ENCODE results near the gene EGFL7.
A peak's percentile ranks its signal among the peaks of the same experiment; 100 is the strongest.

Gene EGFL7

DNA sequence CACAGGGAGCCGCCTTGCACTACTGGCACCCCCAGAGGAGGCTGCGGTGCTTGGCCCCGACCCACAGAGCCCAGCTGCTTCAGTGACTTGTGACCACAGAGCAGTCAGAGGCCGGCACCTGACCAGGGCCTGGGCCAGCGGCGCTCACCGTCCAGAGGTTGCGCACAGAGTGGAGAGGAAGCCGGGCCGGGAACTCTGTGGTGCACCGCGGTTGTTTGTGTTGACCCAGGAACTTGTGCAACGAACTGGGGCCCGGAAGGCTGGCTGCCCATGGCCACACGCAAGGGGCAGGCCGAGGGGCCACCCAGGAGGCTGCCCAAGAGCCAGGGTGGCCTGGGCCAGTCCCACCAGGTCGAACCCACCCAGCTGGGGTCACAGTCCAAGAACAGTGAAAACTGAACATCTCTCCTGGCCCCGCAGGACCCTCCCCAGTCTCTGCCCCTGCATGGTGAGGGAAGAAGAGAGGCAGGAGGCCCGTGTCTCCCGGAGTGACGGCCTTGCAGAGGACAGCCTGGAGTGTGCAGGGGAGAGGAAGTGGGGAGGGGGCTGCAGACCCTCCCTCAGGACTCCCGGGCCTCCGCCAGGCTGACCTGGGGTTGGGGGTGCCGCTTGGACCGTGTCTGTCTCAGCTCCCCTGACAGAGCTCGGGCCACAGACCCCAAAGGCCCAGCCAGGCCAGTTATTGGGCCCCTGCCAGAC, 42.8 kb upstream of the EGFL7 start:
- H3K4me1 ChIP-seq (ENCODE audit: control insufficient read depth, insufficient read depth, low read length): peaks cover 17% of the 10 kb centered on the region
- H3K4me3 ChIP-seq (ENCODE audit: low read length): no peak overlapping the region
- no peaks in the 10 kb centered on the region for H3K9me3 ChIP-seq (ENCODE audit: control insufficient read depth, low read length)
- H3K27me3 ChIP-seq (ENCODE audit: control insufficient read depth, insufficient read depth, low read length): peaks cover 27% of the 10 kb centered on the region
- H3K36me3 ChIP-seq (ENCODE audit: control insufficient read depth, insufficient read depth, low read length): no peaks in the 10 kb centered on the region
- no peak overlapping the region for H3K9ac ChIP-seq (ENCODE audit: low read length)

DNA sequence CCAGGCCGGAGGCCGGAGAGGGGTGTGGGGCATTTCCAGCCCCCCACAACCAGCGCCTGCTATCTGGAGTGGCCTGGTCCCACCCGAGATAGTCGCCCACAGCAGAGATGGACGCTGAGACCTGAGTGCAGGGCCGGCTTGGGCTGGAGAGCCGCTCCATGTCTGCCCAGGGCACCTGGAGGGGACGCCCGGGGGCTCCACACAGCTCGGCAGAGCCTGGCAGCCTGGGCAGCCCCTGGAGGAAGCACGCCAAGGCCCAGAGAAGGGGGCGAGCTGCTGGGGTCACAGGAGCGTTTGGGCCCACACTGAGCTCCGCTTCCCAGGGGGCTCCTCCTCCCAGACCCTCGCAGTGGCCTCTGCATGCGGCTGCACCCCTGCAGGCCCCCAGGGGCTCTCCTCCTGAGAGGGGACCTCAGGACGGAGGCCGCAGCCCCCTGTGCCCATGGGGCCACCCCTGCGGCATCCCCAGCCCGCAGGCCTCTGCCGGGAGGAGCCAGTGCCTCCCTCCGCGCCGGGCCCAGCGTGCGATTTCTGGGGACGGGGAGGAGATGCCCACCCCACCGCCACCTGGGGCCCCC, 42.2 kb upstream of the EGFL7 start:
- peaks cover 20% of the 10 kb centered on the region for H3K4me1 ChIP-seq (ENCODE audit: control insufficient read depth, insufficient read depth, low read length)
- no peak overlapping the region for H3K4me3 ChIP-seq (ENCODE audit: low read length)
- no peak overlapping the region for H3K9ac ChIP-seq (ENCODE audit: low read length)
- no peaks in the 10 kb centered on the region for H3K36me3 ChIP-seq (ENCODE audit: control insufficient read depth, insufficient read depth, low read length)
- no peaks in the 10 kb centered on the region for H3K9me3 ChIP-seq (ENCODE audit: control insufficient read depth, low read length)
- peaks cover 27% of the 10 kb centered on the region for H3K27me3 ChIP-seq (ENCODE audit: control insufficient read depth, insufficient read depth, low read length)

DNA sequence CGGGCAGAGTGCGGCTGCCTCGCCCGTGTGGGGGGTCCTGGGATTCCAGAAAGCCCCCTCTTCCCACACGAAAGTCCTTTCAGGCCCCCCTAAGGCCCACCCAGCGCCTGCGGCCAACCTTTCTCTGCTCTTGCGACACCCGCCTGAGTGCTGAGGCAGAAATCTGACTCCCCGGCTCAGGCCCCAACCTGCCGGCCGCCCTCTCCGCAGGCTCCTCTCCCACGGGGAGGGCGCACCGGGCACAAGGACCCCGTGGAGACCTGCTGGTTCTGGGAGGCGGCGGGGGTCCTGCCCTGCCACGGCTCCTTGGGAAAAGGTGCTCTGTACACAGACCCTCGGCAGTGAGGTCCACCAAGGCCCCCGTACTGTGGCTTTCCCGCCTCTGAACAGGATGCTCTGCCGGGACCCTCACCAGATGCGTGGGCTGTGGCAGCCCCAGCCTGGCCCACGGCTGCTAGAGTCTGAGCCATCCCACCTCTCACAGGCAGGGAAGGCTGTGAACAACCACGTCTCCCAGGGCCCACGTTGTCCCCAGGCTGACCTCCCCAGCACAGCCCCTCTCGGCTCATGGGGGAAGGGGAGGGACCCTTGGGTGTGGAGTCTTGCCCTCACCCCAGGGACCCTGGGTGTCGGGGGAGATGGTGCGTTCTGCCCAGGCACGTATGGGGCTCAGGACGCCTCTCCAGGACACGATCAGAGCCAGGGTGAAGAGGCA, 41.5 kb upstream of the EGFL7 start:
- Histone ChIP-seq H3K27me3 (ENCODE audit: control insufficient read depth, insufficient read depth, low read length) (peaks cover 27% of the 10 kb centered on the region), H3K4me3 (ENCODE audit: low read length) (no peak overlapping the region), H3K36me3 (ENCODE audit: control insufficient read depth, insufficient read depth, low read length) (no peaks in the 10 kb centered on the region), H3K9me3 (ENCODE audit: control insufficient read depth, low read length) (no peaks in the 10 kb centered on the region), H3K9ac (ENCODE audit: low read length) (no peak overlapping the region), H3K4me1 (ENCODE audit: control insufficient read depth, insufficient read depth, low read length) (peaks cover 27% of the 10 kb centered on the region)

DNA sequence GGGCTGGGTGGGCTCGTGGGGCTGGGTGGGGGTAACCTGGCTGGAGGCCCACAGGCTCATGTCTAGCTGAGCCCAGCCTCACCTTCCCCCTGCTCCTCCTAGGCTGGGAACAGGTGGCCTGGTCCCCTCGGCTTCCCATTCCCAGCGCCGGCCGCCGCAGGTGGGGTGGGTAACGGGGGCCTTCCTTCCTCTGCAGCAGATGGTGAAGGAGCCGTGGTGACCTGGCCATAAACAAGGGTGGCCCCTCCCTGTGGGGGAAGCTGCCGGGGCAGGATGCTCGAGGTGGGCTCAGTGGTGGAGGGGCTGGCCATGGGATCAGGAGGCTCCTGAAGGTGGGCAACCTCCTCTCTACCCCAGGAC, 41.0 kb upstream of the EGFL7 start:
- Histone ChIP-seq H3K4me1 (ENCODE audit: control insufficient read depth, insufficient read depth, low read length) (peaks cover 29% of the 10 kb centered on the region), H3K9ac (ENCODE audit: low read length) (no peak overlapping the region), H3K36me3 (ENCODE audit: control insufficient read depth, insufficient read depth, low read length) (no peaks in the 10 kb centered on the region), H3K27me3 (ENCODE audit: control insufficient read depth, insufficient read depth, low read length) (peaks cover 27% of the 10 kb centered on the region), H3K4me3 (ENCODE audit: low read length) (no peak overlapping the region), H3K9me3 (ENCODE audit: control insufficient read depth, low read length) (no peaks in the 10 kb centered on the region)

DNA sequence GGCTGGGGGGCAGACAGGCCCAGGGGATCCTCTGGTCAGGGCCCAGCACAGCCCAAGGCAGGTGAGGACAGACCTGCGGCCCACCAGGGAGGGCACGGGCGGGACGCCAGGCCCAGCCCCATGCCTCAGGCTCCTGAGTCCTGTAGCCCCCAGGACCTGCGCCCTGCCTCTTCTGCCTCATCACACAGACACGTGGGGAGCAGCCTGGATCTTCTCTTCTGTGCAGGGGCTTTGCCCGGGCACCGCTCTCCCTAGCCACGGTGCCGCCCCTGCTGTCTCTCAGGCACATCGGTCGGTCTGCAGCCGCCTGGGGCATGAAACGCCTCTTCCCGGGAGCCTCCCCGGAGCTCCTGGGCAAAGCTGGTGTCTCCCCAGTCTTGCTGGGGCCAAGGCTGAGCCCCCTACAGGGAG, 40.2 kb upstream of the EGFL7 start:
- Histone ChIP-seq H3K9me3 (ENCODE audit: control insufficient read depth, low read length) (no peaks in the 10 kb centered on the region), H3K4me3 (ENCODE audit: low read length) (no peak overlapping the region), H3K27me3 (ENCODE audit: control insufficient read depth, insufficient read depth, low read length) (peaks cover 30% of the 10 kb centered on the region), H3K9ac (ENCODE audit: low read length) (no peak overlapping the region), H3K36me3 (ENCODE audit: control insufficient read depth, insufficient read depth, low read length) (no peaks in the 10 kb centered on the region), H3K4me1 (ENCODE audit: control insufficient read depth, insufficient read depth, low read length) (peaks cover 38% of the 10 kb centered on the region)

DNA sequence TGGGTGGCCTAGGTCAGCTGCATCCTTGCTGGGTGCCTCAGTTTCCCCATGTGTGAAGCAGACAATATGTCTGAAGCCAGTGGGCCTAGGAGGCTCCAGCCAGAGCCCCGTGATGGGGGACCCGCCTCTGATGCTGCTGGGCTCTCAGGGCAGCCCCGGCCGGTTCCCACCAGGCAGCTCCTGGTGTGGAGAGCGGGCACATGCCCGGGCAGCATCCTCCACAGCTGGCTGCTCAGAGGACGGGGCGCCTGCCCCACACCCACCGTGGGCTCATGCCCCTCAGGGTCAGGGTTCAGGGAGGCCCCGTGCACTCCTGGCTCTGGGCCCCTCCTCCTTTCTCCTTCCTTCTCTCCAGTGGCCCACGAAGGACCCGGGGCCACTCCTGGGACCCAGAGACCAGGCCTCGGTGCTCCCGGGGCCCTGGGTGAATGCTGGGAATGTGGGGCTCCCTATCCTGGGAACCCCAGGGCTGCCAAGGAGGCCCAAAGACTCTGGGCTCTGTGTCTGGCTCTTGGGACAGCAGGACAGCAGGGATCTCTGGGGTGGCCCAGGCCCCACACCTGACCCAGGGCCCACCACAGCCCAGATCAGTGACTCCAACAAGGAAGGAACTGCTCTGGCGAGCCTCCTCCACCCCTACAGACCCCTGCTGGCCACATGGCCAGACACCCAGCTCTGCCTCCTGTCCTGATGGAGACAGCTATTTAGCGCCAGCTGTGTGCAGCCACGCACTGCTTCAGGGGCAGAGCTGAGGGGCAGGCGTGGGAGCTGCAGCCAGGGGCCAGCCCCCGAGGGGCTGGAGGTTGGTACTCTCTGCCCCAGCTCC, 39.5 kb upstream of the EGFL7 start:
- Histone ChIP-seq H3K9me3 (ENCODE audit: control insufficient read depth, low read length) (no peaks in the 10 kb centered on the region), H3K9ac (ENCODE audit: low read length) (no peak overlapping the region), H3K27me3 (ENCODE audit: control insufficient read depth, insufficient read depth, low read length) (peaks cover 37% of the 10 kb centered on the region), H3K36me3 (ENCODE audit: control insufficient read depth, insufficient read depth, low read length) (no peaks in the 10 kb centered on the region), H3K4me3 (ENCODE audit: low read length) (no peak overlapping the region), H3K4me1 (ENCODE audit: control insufficient read depth, insufficient read depth, low read length) (peaks cover 45% of the 10 kb centered on the region)

DNA sequence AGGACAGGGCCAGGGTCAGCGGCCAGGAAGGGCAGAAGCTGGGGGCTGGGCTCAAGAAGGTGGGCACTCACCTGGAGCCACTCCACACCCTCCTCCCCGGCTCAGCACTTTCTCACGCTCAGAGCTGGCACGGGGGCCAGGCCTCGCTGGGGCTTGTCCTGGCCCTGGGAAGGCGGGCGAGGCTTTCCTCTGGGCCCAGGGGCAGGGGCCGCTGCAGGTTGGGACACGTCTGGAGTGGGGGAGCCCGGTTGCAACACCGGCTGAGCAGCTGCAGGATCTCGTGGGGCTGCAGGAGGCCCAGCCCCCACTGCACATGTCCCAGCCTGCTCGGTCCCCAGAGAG, 38.9 kb upstream of the EGFL7 start:
- no peaks in the 10 kb centered on the region for H3K9me3 ChIP-seq (ENCODE audit: control insufficient read depth, low read length)
- H3K36me3 ChIP-seq (ENCODE audit: control insufficient read depth, insufficient read depth, low read length): no peaks in the 10 kb centered on the region
- H3K4me1 ChIP-seq (ENCODE audit: control insufficient read depth, insufficient read depth, low read length): peaks cover 50% of the 10 kb centered on the region
- H3K9ac ChIP-seq (ENCODE audit: low read length): no peak overlapping the region
- H3K27me3 ChIP-seq (ENCODE audit: control insufficient read depth, insufficient read depth, low read length): peaks cover 42% of the 10 kb centered on the region
- H3K4me3 ChIP-seq (ENCODE audit: low read length): no peak overlapping the region

DNA sequence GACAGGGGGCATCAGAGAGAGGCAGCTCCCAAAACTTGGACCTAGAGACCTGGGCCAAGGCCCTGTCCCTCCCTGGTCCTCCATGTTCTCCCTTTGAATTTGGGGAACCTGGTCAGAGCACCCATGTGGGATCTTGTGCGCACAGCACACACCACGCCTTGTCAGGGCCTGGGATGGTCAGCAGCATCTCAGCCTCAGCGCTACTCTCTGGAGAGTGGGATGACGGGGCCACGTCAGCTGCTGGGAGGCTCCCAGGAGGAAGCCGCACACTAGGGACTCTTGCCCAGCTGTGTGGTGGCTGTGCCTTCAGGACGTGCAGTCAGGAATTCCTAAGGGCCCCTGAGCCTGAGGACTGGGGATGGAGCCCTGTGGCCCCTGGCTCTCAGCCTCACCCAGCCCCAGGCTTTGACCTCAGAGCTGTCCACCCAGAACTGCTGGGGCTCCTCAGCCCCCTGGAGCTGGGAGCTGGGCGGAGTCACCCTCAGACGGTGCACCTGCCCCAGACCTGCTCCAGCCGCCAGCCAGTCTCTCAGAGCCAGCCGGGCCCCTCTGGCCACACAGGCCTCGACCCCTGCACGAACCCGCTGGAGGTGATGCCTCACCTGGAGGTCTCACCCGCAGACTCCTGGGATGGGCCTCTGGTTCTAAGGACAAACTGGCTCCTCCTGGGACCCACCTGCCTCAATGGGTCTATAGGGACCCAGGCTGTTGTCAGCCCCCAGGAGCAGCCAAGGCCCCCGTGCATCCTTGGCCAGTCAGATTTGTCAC, 38.3 kb upstream of the EGFL7 start:
- H3K27me3 ChIP-seq (ENCODE audit: control insufficient read depth, insufficient read depth, low read length): peaks cover 42% of the 10 kb centered on the region
- H3K9ac ChIP-seq (ENCODE audit: low read length): peak overlapping the region; percentile 4
- H3K9me3 ChIP-seq (ENCODE audit: control insufficient read depth, low read length): no peaks in the 10 kb centered on the region
- no peaks in the 10 kb centered on the region for H3K36me3 ChIP-seq (ENCODE audit: control insufficient read depth, insufficient read depth, low read length)
- peaks cover 52% of the 10 kb centered on the region for H3K4me1 ChIP-seq (ENCODE audit: control insufficient read depth, insufficient read depth, low read length)
- H3K4me3 ChIP-seq (ENCODE audit: low read length): no peak overlapping the region

DNA sequence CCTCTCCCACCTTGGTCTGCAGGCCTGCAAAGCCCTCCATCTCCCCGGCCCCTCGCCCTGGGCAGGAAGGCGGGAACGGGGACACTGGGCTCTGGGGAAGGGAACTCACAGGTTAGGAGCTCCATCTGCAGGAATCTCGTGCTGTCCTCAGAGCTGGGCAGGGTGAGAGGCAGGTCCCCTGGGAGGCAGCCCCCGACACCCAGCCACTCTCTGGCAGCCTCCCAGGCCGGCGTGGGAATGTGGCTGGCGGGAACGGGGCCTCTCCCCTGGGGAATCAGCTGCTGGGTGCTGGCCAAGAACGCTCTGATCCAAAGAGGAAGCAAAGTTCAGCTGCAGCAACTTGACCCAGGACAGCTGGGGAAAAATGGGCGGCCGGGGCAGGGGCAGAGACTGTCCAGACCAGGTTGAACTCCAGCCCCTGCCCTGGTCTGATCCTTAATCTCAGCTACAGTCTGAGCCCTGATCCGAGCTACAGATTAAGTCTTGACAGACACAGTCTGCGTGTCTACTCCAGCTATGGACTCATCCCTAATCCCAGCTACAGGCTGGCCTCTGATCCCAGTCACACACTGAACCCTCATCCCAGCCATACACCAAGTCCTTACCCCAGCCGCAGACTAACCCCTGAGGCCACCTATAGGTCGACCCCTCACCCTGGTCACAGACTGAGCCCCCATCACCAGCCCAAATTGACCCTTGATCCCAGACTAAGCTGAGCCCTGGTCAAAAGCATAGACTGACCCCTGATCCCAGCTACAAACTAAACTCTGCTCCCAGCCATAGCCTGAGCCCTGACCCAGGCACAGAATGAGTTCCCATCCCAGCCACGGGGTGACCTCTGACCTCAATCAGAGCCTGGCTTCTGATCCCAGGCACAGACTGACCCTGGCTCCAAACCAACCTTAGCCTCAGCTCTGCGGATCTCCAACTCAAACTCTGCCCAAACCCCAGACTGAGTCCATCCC, 37.3 kb upstream of the EGFL7 start:
- H3K9ac ChIP-seq (ENCODE audit: low read length): no peak overlapping the region

DNA sequence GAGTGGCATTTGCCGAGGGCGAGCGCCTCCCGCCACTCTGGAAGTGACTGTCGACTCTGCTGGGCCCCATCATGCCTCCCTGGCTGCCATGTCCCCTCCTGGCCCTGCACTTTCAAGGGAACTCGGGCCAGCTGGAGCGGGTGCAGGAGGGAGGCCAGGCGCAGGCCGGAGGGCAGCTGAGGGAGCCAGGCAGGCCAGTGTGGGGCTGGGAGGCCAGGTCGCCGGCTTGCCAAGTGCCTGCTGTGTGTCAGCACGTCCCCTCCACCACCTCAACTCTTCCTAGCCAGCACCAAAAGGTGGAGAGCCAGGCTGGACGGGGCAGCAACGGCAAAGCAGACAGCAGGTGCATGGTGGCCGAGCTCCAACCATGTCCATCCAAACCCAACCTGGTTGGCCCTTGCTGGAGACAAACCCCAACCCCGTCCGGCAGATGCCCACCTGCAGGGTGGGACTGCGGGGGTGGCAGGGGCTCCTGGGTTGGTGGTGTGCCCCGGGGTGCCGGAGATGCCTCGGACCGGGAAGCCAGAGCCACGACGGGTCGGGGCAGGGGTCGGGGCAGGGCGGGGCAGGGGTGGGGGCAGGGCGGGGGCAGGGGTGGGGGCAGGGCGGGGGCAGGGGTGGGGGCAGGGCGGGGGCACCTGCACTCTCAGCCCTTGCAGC, 36.5 kb upstream of the EGFL7 start:
- peaks cover 66% of the 10 kb centered on the region for H3K4me1 ChIP-seq (ENCODE audit: control insufficient read depth, insufficient read depth, low read length)
- H3K9ac ChIP-seq (ENCODE audit: low read length): no peak overlapping the region
- H3K4me3 ChIP-seq (ENCODE audit: low read length): no peak overlapping the region

More for the DNA sequence above, 37.3 kb upstream of the EGFL7 start:
- Histone ChIP-seq H3K4me3 (ENCODE audit: low read length) (no peak overlapping the region), H3K4me1 (ENCODE audit: control insufficient read depth, insufficient read depth, low read length) (peaks cover 62% of the 10 kb centered on the region), H3K36me3 (ENCODE audit: control insufficient read depth, insufficient read depth, low read length) (no peaks in the 10 kb centered on the region), H3K27me3 (ENCODE audit: control insufficient read depth, insufficient read depth, low read length) (peaks cover 44% of the 10 kb centered on the region), H3K9me3 (ENCODE audit: control insufficient read depth, low read length) (no peaks in the 10 kb centered on the region)

More for the DNA sequence above, 36.5 kb upstream of the EGFL7 start:
- Histone ChIP-seq H3K27me3 (ENCODE audit: control insufficient read depth, insufficient read depth, low read length) (peaks cover 44% of the 10 kb centered on the region), H3K9me3 (ENCODE audit: control insufficient read depth, low read length) (no peaks in the 10 kb centered on the region), H3K36me3 (ENCODE audit: control insufficient read depth, insufficient read depth, low read length) (no peaks in the 10 kb centered on the region)

Data from mucosa of stomach (tissue), 1 donor.